ENCODE measurements around the gene KIAA0232. TPM values are rescaled to one million over a fixed set of nuclear protein-coding genes. Genes with fewer than 3 reads are reported as not detected.
A peak's percentile ranks its signal among the peaks of the same experiment; 100 is the strongest.
"Not testable (repeated sequence)": the region's sequence is repeated elsewhere in the genome, so short reads cannot be mapped to it uniquely, and the experiment has no call there.

The KIAA0232 gene
- total and polyA plus RNA-seq, 10 of the 15 experiments (the other 5 are each of a cell fraction or from before 2014, with no cell fraction given), result 2.8 to 15.1 (median 10.8) TPM

GRCh38 chr4:6791796-6792195 is 9.3 kb downstream of the KIAA0232 start:
- H3K4me3 ChIP-seq; FAIRE-seq; RAD21 ChIA-PET (ENCODE audit: unreplicated experiment); DNase-seq (ENCODE audit: low read depth, low spot score); H3K36me3 ChIP-seq (ENCODE audit: control insufficient read depth in 2 of 2, insufficient read depth in 2 of 2, low read length in 1 of 2); H3K9me3 ChIP-seq (replicated peaks; ENCODE audit: control insufficient read depth, insufficient read depth, low read length); H3K9ac ChIP-seq (ENCODE audit: control insufficient read depth, insufficient read depth, low read length); H3K4me2 ChIP-seq (ENCODE audit: control insufficient read depth, insufficient read depth); POLR2A ChIA-PET; H3K27me3 ChIP-seq (replicated peaks in 1 of 2; ENCODE audit: control insufficient read depth in 2 of 2, insufficient read depth in 2 of 2, low read length in 1 of 2); H3K27ac ChIP-seq (ENCODE audit: control insufficient read depth, insufficient read depth); H4K20me1 ChIP-seq (ENCODE audit: control insufficient read depth, insufficient read depth); H2AFZ ChIP-seq (ENCODE audit: control insufficient read depth, low read depth, low read length); H3K4me1 ChIP-seq (ENCODE audit: control insufficient read depth, insufficient read depth, low read length); BruUV-seq (replicated peaks); intact Hi-C loops (cut with micrococcal nuclease; ENCODE audit: unreplicated experiment); in situ Hi-C loops (cut with MboI): not testable (repeated sequence)
- H3K79me2 ChIP-seq (ENCODE audit: control insufficient read depth, insufficient read depth, low read length), result peaks cover 30% of the 10 kb centered on the region
- peak; percentile 25; the same call in 2 of the 3 replicates for ATAC-seq
- ChIA-PET SMC1A (ENCODE audit: uncharacterized antibody, unreplicated experiment) (interaction anchor here (0.6 to 1.9 kb wide), 2 partner anchors 19 to 42 kb away, joined by 3 to 8 read pairs; no protein-coding TSS in a partner anchor), CTCF (interaction anchor here (0.7 to 3.1 kb wide), 2 partner anchors 82 to 279 kb away, joined by 3 to 13 read pairs; no protein-coding TSS in a partner anchor)
- 4% methylated on average over 3 of the region's 3 CpGs for WGBS (ENCODE audit: insufficient coverage, insufficient replicate concordance, low lambda C conversion rate, missing lambda C conversion rate)

DNA sequence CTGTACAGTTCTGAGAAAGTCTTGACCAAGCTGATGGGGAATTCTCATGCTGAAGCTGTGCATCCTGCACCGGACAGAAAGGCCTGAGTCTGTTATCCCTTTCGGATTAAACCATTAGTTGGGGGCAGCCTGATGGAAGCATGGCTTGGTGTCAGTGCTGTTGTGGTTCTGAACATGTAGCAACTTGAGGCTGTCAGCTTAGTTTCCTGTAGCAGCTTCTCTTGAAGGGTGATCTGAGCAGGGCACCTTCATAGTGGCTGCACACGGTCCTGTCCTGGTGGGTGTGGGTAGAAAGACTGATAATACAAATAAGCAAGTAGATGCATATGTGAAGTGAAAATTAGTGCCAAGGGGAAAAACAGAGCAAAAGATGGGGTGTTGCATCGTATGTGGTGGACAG is 11.7 kb downstream of the KIAA0232 start:
- H3K36me3 ChIP-seq (ENCODE audit: control insufficient read depth in 2 of 2, insufficient read depth in 2 of 2, low read length in 1 of 2), result peaks cover 0 to 5% of the 10 kb centered on the region in 2 experiments; a peak in 1 of 4 replicates
- H3K4me3 ChIP-seq, result no peak overlapping the region
- ChIA-PET POLR2A (interaction anchor here (1.4 kb wide), 1 partner anchor 10 kb away, joined by 7 read pairs; no protein-coding TSS in a partner anchor), CTCF (interaction anchor here (0.9 to 3.1 kb wide), 6 partner anchors 9 to 79 kb away, joined by 3 to 13 read pairs (median 4); no protein-coding TSS in a partner anchor), SMC1A (ENCODE audit: uncharacterized antibody, unreplicated experiment) (interaction anchor here (0.9 to 1.9 kb wide), 6 partner anchors 9 to 79 kb away, joined by 3 to 11 read pairs (median 4); no protein-coding TSS in a partner anchor), RAD21 (ENCODE audit: unreplicated experiment) (interaction anchor here (1.1 to 2.4 kb wide), 2 partner anchors 9 to 79 kb away, joined by 4 to 8 read pairs; no protein-coding TSS in a partner anchor)
- no peak for FAIRE-seq
- H3K27ac ChIP-seq (ENCODE audit: control insufficient read depth, insufficient read depth), result no peak overlapping the region
- intact Hi-C loops (cut with micrococcal nuclease; ENCODE audit: unreplicated experiment), result no loop called here
- in situ Hi-C loops (cut with MboI), result no loop called here
- DNase-seq (ENCODE audit: low read depth, low spot score), result no peak
- H4K20me1 ChIP-seq (ENCODE audit: control insufficient read depth, insufficient read depth), result no peaks in the 10 kb centered on the region
- WGBS (ENCODE audit: insufficient coverage, insufficient replicate concordance, low lambda C conversion rate, missing lambda C conversion rate), result 84% methylated on average over 4 of the region's 4 CpGs
- peak; percentile 22; the same call in 2 of the 3 replicates for ATAC-seq
- no peak overlapping the region for H2AFZ ChIP-seq (ENCODE audit: control insufficient read depth, low read depth, low read length)
- no peak overlapping the region for H3K9ac ChIP-seq (ENCODE audit: control insufficient read depth, insufficient read depth, low read length)
- no peak for TF ChIP-seq ZNF622 (IDR thresholded peaks at IDR 0.05)
- TF ChIP-seq TCF3 (IDR thresholded peaks at IDR 0.05; ENCODE audit: borderline replicate concordance, insufficient read depth, low read depth, low read length), result no peak
- TF ChIP-seq SMC3 (IDR thresholded peaks at IDR 0.05; ENCODE audit: borderline replicate concordance, low read length), result no peak
- no peak for TF ChIP-seq HDAC6 (IDR thresholded peaks at IDR 0.05; ENCODE audit: unreplicated experiment)
- TF ChIP-seq SREBF2 (IDR thresholded peaks at IDR 0.05; ENCODE audit: low read length), result no peak
- no peak for TF ChIP-seq SMAD1 (IDR thresholded peaks at IDR 0.05; ENCODE audit: low read depth, partially characterized antibody)
- TF ChIP-seq, protein P1, sequence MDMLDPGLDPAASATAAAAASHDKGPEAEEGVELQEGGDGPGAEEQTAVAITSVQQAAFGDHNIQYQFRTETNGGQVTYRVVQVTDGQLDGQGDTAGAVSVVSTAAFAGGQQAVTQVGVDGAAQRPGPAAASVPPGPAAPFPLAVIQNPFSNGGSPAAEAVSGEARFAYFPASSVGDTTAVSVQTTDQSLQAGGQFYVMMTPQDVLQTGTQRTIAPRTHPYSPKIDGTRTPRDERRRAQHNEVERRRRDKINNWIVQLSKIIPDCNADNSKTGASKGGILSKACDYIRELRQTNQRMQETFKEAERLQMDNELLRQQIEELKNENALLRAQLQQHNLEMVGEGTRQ (IDR thresholded peaks at IDR 0.05; ENCODE audit: borderline replicate concordance, low read depth, low read length), result no peak
- TF ChIP-seq SUPT20H (IDR thresholded peaks at IDR 0.05; ENCODE audit: borderline replicate concordance, control insufficient read depth, low read depth, low read length), result no peak
- TF ChIP-seq CBX3 (IDR thresholded peaks at IDR 0.05; ENCODE audit: borderline replicate concordance, low read depth), result no peak
- TF ChIP-seq ZNF384 (IDR thresholded peaks at IDR 0.05; ENCODE audit: borderline replicate concordance, low read depth, low read length), result no peak
- no peak for TF ChIP-seq TCF12 (IDR thresholded peaks at IDR 0.05; ENCODE audit: low read depth, low read length)
- TF ChIP-seq, protein P2, sequence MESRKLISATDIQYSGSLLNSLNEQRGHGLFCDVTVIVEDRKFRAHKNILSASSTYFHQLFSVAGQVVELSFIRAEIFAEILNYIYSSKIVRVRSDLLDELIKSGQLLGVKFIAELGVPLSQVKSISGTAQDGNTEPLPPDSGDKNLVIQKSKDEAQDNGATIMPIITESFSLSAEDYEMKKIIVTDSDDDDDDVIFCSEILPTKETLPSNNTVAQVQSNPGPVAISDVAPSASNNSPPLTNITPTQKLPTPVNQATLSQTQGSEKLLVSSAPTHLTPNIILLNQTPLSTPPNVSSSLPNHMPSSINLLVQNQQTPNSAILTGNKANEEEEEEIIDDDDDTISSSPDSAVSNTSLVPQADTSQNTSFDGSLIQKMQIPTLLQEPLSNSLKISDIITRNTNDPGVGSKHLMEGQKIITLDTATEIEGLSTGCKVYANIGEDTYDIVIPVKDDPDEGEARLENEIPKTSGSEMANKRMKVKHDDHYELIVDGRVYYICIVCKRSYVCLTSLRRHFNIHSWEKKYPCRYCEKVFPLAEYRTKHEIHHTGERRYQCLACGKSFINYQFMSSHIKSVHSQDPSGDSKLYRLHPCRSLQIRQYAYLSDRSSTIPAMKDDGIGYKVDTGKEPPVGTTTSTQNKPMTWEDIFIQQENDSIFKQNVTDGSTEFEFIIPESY (IDR thresholded peaks at IDR 0.05), result no peak
- no peak for TF ChIP-seq POLR2AphosphoS5 (IDR thresholded peaks at IDR 0.05; ENCODE audit: low read length)
- no TSS peak for BruUV-seq (replicated peaks)
- no peaks in the 10 kb centered on the region for H3K27me3 ChIP-seq (replicated peaks in 1 of 2; ENCODE audit: control insufficient read depth in 2 of 2, insufficient read depth in 2 of 2, low read length in 1 of 2)
- peaks cover 7% of the 10 kb centered on the region for H3K9me3 ChIP-seq (replicated peaks; ENCODE audit: control insufficient read depth, insufficient read depth, low read length)
- H3K79me2 ChIP-seq (ENCODE audit: control insufficient read depth, insufficient read depth, low read length), result peaks cover 28% of the 10 kb centered on the region
- H3K4me1 ChIP-seq (ENCODE audit: control insufficient read depth, insufficient read depth, low read length), result peaks cover 4% of the 10 kb centered on the region; the same call in 1 of the 2 replicates
- H3K4me2 ChIP-seq (ENCODE audit: control insufficient read depth, insufficient read depth), result no peak overlapping the region

All from GM12878 (cell line).